Spleen (tissue), 7 donors: ENCODE measurements around the gene OR2J2.

Experiments
- CTCF ChIP-seq, 11 experiments: fragments of 200-600 bp in 7 of 11; fragments of 450-650 bp in 4 of 11; sonication (generic) in 4 of 11; IDR thresholded peaks in 8 of 11; conservative IDR thresholded peaks in 3 of 11; 1 replicate in 7 of 11; 2 replicates in 4 of 11; pipeline versions ENCODE4 v1.4.0 to v1.8.0; 2016 to 2021; ENCODE audit warnings: antibody characterized with exemption in 11 of 11, inconsistent platforms in 4 of 11, mild to moderate bottlenecking in 1 of 11
- POLR2AphosphoS5 ChIP-seq, 3 donors: sonication (generic); formaldehyde crosslinking; IDR thresholded peaks; one replicate each; pipeline ENCODE4 v1.5.1; 2017; ENCODE audit warnings: antibody characterized with exemption in 3 of 3
- donor health status: DM: no; HTN: no; CAD: no; lungs with moderate emphysema.
- donor health status: DM: no; HTN: no; CAD: no.
- donor health status: DM: no; HTN: no; CAD: no.

- TF ChIP-seq CTCF (IDR thresholded peaks at IDR 0.05 in 8 of 11, conservative IDR thresholded peaks at IDR 0.05 in 3 of 11) (no peak), POLR2AphosphoS5 (IDR thresholded peaks at IDR 0.05) (no peak)
These were observed 24.5 kb upstream of the OR2J2 start for GRCh38 chr6:29146179-29146578.
